Esophagus squamous epithelium (tissue), 5 donors: ENCODE data around the gene PARVA. TPM values are rescaled to one million over a fixed set of nuclear protein-coding genes. Genes with fewer than 3 reads are reported as not detected.

Experiments
- DNase-seq: peaks from one replicate; lab custom pipeline; 2025; lab: John Stamatoyannopoulos, UW
- H3K27ac ChIP-seq, 4 donors: fragments of 200-600 bp; sonication (generic); one replicate each; pipeline ENCODE4 v1.5.1; 2016 to 2019; ENCODE audit warnings: mild to moderate bottlenecking in 1 of 4
- H3K27me3 ChIP-seq, 4 donors: fragments of 200-600 bp; sonication (generic); 1 replicate in 3 of 4; 2 replicates in 1 of 4; pipeline versions ENCODE4 v1.5.1 to v1.6.0; 2017 to 2021; ENCODE audit warnings: antibody characterized with exemption in 1 of 4
- H3K36me3 ChIP-seq, 3 donors: fragments of 200-600 bp; sonication (generic); one replicate each; pipeline ENCODE4 v1.5.1; 2016 to 2019
- H3K4me1 ChIP-seq, 3 donors: fragments of 200-600 bp; sonication (generic); one replicate each; pipeline ENCODE4 v1.5.1; 2017 to 2019
- H3K4me3 ChIP-seq, 4 donors: fragments of 200-600 bp; sonication (generic); 1 replicate in 3 of 4; 2 replicates in 1 of 4; pipeline ENCODE4 v1.5.1; 2016 to 2019; ENCODE audit warnings: mild to moderate bottlenecking in 2 of 4, moderate library complexity in 1 of 4
- H3K9me3 ChIP-seq, 3 donors: fragments of 200-600 bp; sonication (generic); one replicate each; pipeline ENCODE4 v1.5.1; 2016 to 2019
- CTCF ChIP-seq, 6 experiments: fragments of 450-650 bp in 4 of 6; fragments of 200-600 bp in 2 of 6; sonication (generic) in 2 of 6; IDR thresholded peaks; one replicate each; pipeline ENCODE4 v1.5.1; 2016 to 2019; ENCODE audit warnings: antibody characterized with exemption in 6 of 6, mild to moderate bottlenecking in 4 of 6, moderate library complexity in 4 of 6
- POLR2A ChIP-seq, 4 donors: fragments of 450-650 bp; IDR thresholded peaks; one replicate each; pipeline ENCODE4 v1.6.1; 2017; ENCODE audit warnings: antibody characterized with exemption in 4 of 4, mild to moderate bottlenecking in 4 of 4, moderate library complexity in 3 of 4
- WGBS, 2 donors: methylation state at CpG; one replicate each; pipeline ENCODE4 v1.1.5; 2018; 5-methylcytosine and 5-hydroxymethylcytosine counted together
- intact Hi-C: fragments of 100-400 bp; cut with DNase I; formaldehyde crosslinking; loops from one replicate; pipeline ENCODE4 v1.15.0; 2022
- total RNA-seq, 4 donors: library from RNA; depleted of rRNA; stranded (reverse); fragments of >200 nt; gene quantifications; one replicate each; pipeline ENCODE4 v1.1.0, GENCODE V29; 2016
- donor health status: DM: yes; HTN: yes; CAD: no.

PARVA gene
- total RNA-seq, 4 donors from 2014 or later = 8.6 to 66.9 (median 16.2) TPM

GRCh38 chr11:12395333-12395732 is 18.0 kb downstream of the PARVA start:
- intact Hi-C loops = no loop called here
- Histone ChIP-seq H3K36me3 (no peaks in the 10 kb centered on the region), H3K9me3 (no peaks in the 10 kb centered on the region), H3K27me3 (no peaks in the 10 kb centered on the region), H3K27ac (peak overlapping the region in 3 of 4 donors; percentile 60 to 88 (median 87)), H3K4me3 (no peak overlapping the region), H3K4me1 (peaks cover 4 to 44% (median 17%) of the 10 kb centered on the region in 3 donors)
- WGBS, 2 donors = 84 to 100% methylated on average over 1 to 8 of the region's 9 CpGs
- DNase-seq = no peak
- TF ChIP-seq CTCF (IDR thresholded peaks at IDR 0.05) (no peak), POLR2A (IDR thresholded peaks at IDR 0.05) (no peak)

GRCh38 chr11:12397931-12398334 is 20.6 kb downstream of the PARVA start:
- Histone ChIP-seq H3K4me1 (peaks cover 0 to 43% (median 4%) of the 10 kb centered on the region in 3 donors), H3K27ac (peak overlapping the region; percentile 46 to 88 (median 82)), H3K4me3 (no peak overlapping the region), H3K9me3 (no peaks in the 10 kb centered on the region), H3K27me3 (no peaks in the 10 kb centered on the region), H3K36me3 (no peaks in the 10 kb centered on the region)
- no peak for TF ChIP-seq CTCF (IDR thresholded peaks at IDR 0.05)
- TF ChIP-seq POLR2A (IDR thresholded peaks at IDR 0.05) = no peak
- intact Hi-C loops = no loop called here
- DNase-seq = no peak
- 65 to 94% methylated on average over 3 to 4 of the region's 5 CpGs for WGBS, 2 donors

GRCh38 chr11:12399355-12399754 is 22.0 kb downstream of the PARVA start:
- Histone ChIP-seq H3K27ac (peak overlapping the region in 3 of 4 donors; percentile 76 to 88 (median 87)), H3K9me3 (no peaks in the 10 kb centered on the region), H3K4me1 (peaks cover 0 to 57% (median 4%) of the 10 kb centered on the region in 3 donors), H3K4me3 (no peak overlapping the region), H3K36me3 (no peaks in the 10 kb centered on the region), H3K27me3 (no peaks in the 10 kb centered on the region)
- intact Hi-C loops = no loop called here
- DNase-seq = no peak
- TF ChIP-seq POLR2A (IDR thresholded peaks at IDR 0.05) = no peak
- TF ChIP-seq CTCF (IDR thresholded peaks at IDR 0.05) = no peak

- peak overlapping the region; percentile 18 to 88 (median 86) for H3K27ac ChIP-seq
These were observed 24.7 kb downstream of the PARVA start for GRCh38 chr11:12402025-12402424.

GRCh38 chr11:12402691-12403120 is 25.3 kb downstream of the PARVA start:
- Histone ChIP-seq H3K36me3 (no peaks in the 10 kb centered on the region), H3K9me3 (no peaks in the 10 kb centered on the region), H3K4me3 (no peak overlapping the region), H3K27ac (peak overlapping the region; percentile 46 to 88 (median 86)), H3K27me3 (no peaks in the 10 kb centered on the region), H3K4me1 (peaks cover 0 to 61% (median 0%) of the 10 kb centered on the region in 3 donors)
- 74% methylated on average over 8 of the region's 8 CpGs for WGBS, 2 donors
- TF ChIP-seq CTCF (IDR thresholded peaks at IDR 0.05) (no peak), POLR2A (IDR thresholded peaks at IDR 0.05) (no peak)
- intact Hi-C loops = no loop called here
- no peak for DNase-seq

More at GRCh38 chr11:12402025-12402424, 24.7 kb downstream of the PARVA start:
- Histone ChIP-seq H3K9me3 (no peaks in the 10 kb centered on the region), H3K4me3 (no peak overlapping the region), H3K27me3 (no peaks in the 10 kb centered on the region), H3K36me3 (no peaks in the 10 kb centered on the region), H3K4me1 (peaks cover 0 to 62% (median 3%) of the 10 kb centered on the region in 3 donors)
- 70 to 76% methylated on average over 4 of the region's 4 CpGs for WGBS, 2 donors
- no peak for DNase-seq
- intact Hi-C loops = no loop called here
- TF ChIP-seq CTCF (IDR thresholded peaks at IDR 0.05) (no peak), POLR2A (IDR thresholded peaks at IDR 0.05) (no peak)
